ENCODE results near the gene NRG2.

The NRG2 gene

DNA sequence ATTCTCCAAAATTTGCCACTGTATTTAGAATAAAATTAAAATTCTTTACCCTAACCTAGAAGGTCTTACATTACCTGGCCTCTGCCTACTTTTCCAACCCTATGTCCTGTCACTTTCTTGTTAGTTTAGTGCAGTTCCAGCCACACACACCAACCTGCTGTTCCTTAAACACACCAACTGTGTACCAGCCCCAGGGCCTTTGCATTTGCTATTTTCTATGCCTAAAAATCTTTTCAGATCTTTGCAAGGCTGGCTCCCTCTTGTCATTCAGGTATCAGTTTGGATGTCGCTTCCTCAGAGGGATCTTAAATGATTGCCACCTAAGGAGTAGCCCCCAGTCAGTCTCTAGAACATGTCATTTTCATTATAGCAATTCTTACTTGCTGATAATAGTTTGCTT lies 17.7 kb upstream of the NRG2 start:
- H3K4me2 ChIP-seq: no peak overlapping the region
- H4K20me1 ChIP-seq: no peaks in the 10 kb centered on the region
- TF ChIP-seq Cebpa-rat (IDR thresholded peaks at IDR 0.05): no peak
- H3K9ac ChIP-seq: no peak overlapping the region
- H3K4me3 ChIP-seq: no peak overlapping the region
- no peak overlapping the region for H3K27ac ChIP-seq
- H3K4me1 ChIP-seq: no peaks in the 10 kb centered on the region
- H3K9me3 ChIP-seq (replicated peaks in 1 of 11): no peaks in the 10 kb centered on the region
- H3K36me3 ChIP-seq: no peaks in the 10 kb centered on the region
- no peaks in the 10 kb centered on the region for H3K27me3 ChIP-seq

DNA sequence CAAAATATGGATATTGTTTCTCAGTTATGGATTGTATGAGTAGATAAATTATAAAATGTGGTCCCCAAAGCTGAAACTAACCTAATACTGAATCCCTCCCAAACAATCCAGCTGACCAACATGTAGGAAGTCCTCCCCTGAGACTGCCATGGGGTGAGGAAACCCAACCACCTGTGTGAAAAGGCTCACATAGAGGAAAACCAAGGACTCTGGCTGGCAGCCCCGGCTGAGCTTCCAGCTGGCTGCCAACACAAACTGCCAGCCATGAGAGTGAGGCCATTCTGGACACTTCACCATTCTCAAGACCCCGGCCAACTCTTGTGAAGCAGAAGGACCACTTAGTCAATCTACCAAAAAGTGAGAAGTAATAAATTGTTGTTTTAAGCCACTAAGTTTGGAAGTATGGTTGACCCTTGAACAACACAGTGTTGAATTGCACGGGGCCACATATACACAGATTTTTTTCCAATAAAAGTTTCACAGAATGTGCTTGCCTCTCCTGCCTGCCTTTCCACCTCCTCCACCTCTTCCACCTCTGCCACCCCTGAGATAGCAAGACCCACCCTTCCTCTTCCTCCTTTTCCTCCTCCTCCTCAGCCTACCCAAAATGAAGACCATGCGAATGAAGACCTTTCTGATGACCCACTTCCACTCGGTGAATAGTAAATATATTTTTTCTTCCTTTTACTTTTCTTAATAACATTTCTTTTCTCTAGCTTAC lies 15.3 kb upstream of the NRG2 start:
- Histone ChIP-seq H3K27ac (no peak overlapping the region), H3K4me1 (no peaks in the 10 kb centered on the region), H3K27me3 (no peaks in the 10 kb centered on the region), H3K9me3 (replicated peaks in 1 of 11) (no peaks in the 10 kb centered on the region), H4K20me1 (no peaks in the 10 kb centered on the region), H3K9ac (no peak overlapping the region), H3K4me3 (no peak overlapping the region), H3K36me3 (no peaks in the 10 kb centered on the region), H3K4me2 (no peak overlapping the region)
- no peak for TF ChIP-seq Cebpa-rat (IDR thresholded peaks at IDR 0.05)

DNA sequence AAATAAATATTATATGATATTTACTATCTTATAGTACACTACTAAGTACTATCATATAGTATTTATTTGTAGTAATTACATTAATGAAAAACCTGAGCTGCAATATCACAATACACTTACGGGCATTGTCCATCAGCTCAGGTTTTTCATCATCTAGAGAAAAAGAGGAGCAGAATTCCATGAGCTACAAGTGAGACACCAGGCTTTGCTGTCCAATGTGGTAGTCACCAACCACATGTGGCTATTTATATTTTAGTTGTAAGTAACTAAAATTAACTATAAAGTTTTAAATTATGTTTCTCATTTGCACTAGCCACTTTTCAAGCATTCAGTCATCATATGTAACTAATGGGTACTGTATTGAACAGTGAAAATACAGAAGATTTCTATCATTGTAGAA lies 13.8 kb upstream of the NRG2 start:
- Histone ChIP-seq H3K4me3 (no peak overlapping the region), H4K20me1 (no peaks in the 10 kb centered on the region), H3K36me3 (no peaks in the 10 kb centered on the region), H3K27me3 (no peaks in the 10 kb centered on the region), H3K9ac (no peak overlapping the region), H3K9me3 (replicated peaks in 1 of 11) (no peaks in the 10 kb centered on the region), H3K27ac (no peak overlapping the region), H3K4me1 (no peaks in the 10 kb centered on the region), H3K4me2 (no peak overlapping the region)
- TF ChIP-seq Cebpa-rat (IDR thresholded peaks at IDR 0.05): no peak

DNA sequence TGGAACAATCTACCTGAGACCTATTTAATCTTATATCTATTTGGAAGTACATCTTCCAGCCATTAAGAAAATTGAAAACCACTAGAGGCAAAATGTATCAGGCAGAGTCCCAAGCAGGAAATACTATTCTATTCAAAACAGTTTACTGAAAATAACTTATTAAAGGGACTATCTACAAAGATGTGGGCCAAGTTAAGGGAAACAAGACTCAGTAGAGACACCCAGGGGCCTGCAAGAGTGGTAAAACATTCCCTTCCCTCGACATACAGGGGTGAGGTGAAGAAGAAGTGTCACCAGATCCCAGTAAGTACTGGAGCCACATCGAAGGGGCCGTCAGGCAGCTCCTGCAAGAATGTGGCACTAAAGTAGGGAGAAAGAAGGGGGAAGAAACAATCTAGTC lies 12.1 kb upstream of the NRG2 start:
- H3K4me2 ChIP-seq: no peak overlapping the region
- no peaks in the 10 kb centered on the region for H3K36me3 ChIP-seq
- H3K9ac ChIP-seq: no peak overlapping the region
- no peak overlapping the region for H3K4me3 ChIP-seq
- no peaks in the 10 kb centered on the region for H4K20me1 ChIP-seq
- no peak overlapping the region for H3K27ac ChIP-seq
- no peaks in the 10 kb centered on the region for H3K9me3 ChIP-seq (replicated peaks in 1 of 11)
- H3K4me1 ChIP-seq: no peaks in the 10 kb centered on the region
- no peak for TF ChIP-seq Cebpa-rat (IDR thresholded peaks at IDR 0.05)
- H3K27me3 ChIP-seq: no peaks in the 10 kb centered on the region

DNA sequence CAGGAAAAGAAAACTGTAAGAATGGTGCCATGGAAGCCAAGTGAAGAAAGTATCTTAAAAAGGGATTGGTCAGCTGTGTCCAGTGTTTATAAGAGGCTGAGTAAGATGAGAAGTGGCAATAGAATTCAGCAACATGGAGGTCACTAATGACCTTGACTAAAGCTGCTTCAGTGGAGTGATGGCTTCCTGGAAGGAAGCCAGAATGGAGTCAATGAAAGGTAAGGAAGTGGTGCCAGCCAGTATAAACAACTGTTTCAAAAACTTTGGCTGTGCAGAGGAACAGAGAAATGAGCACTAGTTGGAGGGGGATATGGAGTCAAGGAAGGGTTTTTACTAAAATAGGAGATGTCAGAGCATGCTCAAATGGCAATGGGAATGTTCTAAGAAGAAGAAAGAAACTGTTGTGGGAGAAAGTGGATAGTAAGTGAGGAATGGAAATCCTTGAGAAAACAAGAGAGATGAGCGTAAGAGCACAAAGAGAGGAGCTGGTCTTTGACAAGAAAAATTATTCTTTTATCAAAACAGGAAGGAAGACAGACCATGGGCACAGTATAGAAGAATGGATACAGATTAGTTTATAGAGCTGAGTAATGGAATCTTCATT lies 11.1 kb upstream of the NRG2 start:
- no peak overlapping the region for H3K4me3 ChIP-seq
- H3K27ac ChIP-seq: no peak overlapping the region
- no peaks in the 10 kb centered on the region for H3K9me3 ChIP-seq (replicated peaks in 1 of 11)
- no peak for TF ChIP-seq Cebpa-rat (IDR thresholded peaks at IDR 0.05)
- no peak overlapping the region for H3K4me2 ChIP-seq
- peaks cover 0 to 8% (median 6%) of the 10 kb centered on the region in 10 experiments; a peak in 12 of 20 replicates for H3K4me1 ChIP-seq
- no peak overlapping the region for H3K9ac ChIP-seq
- H3K36me3 ChIP-seq: no peaks in the 10 kb centered on the region
- H3K27me3 ChIP-seq: no peaks in the 10 kb centered on the region
- H4K20me1 ChIP-seq: no peaks in the 10 kb centered on the region

DNA sequence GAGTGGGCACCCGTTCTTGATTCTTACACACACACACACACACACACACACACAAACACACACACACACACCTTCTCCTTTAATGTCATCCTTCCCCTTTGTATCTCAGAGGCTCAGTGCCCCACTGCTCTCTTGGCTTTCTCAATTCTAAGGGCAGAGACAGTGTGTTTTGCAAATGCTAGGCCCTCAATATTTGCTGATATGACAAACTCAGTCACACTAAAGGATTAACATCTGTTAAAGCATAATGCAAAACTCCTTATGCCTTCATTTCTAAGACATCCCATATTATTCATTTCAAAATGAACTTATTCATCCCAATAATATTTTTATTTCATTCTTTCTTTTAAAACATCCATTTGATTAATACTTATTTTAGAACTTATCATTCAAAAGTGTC lies 8.9 kb upstream of the NRG2 start:
- Histone ChIP-seq H3K4me3 (no peak overlapping the region), H3K27ac (no peak overlapping the region), H4K20me1 (no peaks in the 10 kb centered on the region), H3K4me1 (peaks cover 0 to 10% (median 8%) of the 10 kb centered on the region in 10 experiments; a peak in 12 of 20 replicates), H3K4me2 (no peak overlapping the region), H3K27me3 (no peaks in the 10 kb centered on the region), H3K9me3 (replicated peaks in 1 of 11) (no peaks in the 10 kb centered on the region), H3K9ac (no peak overlapping the region), H3K36me3 (no peaks in the 10 kb centered on the region)
- no peak for TF ChIP-seq Cebpa-rat (IDR thresholded peaks at IDR 0.05)

DNA sequence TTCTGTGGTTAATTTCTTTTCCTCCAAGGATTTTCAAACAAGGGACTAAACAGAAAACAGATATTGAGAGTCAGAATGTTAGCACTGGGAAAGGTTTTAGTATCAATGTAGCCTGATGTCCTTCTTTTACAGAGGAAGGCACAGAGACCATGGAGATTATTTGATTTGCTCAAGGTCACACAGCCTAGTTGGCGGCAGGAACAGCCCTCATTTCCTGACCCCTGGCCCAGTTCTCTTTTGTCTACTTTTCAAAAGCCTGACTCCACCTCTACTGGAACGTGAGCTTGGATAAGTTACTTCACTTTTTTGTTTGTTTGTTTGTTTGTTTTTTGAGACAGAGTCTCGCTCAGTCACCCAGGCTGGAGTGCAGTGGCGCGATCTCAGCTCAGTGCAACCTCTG lies 6.6 kb upstream of the NRG2 start:
- Histone ChIP-seq H3K27me3 (peaks cover 8 to 12% (median 11%) of the 10 kb centered on the region in 11 experiments), H3K36me3 (no peaks in the 10 kb centered on the region), H3K9me3 (replicated peaks in 1 of 11) (no peaks in the 10 kb centered on the region), H3K4me2 (peak overlapping the region in 9 of 11 experiments; percentile 13 to 41 (median 15); a peak in 10 of 22 replicates), H3K4me1 (peaks cover 0 to 10% (median 8%) of the 10 kb centered on the region in 10 experiments; a peak in 12 of 20 replicates), H3K4me3 (no peak overlapping the region), H4K20me1 (no peaks in the 10 kb centered on the region), H3K27ac (no peak overlapping the region), H3K9ac (no peak overlapping the region; a peak in 2 of 22 replicates)
- TF ChIP-seq Cebpa-rat (IDR thresholded peaks at IDR 0.05): no peak

DNA sequence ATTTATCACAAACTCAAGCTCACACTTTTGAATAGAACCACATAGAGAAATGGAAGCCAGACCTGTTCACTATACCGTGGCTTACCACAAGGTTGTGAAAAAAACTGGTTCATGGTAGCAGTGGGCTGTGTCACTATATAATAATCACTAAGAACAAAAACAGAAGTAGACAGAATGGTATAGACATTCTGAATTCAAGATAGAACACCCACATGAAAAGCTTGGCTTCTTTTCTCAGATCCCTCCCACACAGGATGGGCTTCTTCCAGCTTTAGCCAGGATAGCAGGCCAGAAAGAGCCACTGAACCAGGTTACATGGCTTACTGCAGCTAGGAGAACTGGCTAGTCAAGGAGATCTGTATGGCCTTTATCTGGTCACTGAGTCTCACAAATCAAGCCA lies 6.1 kb upstream of the NRG2 start:
- no peaks in the 10 kb centered on the region for H3K36me3 ChIP-seq

DNA sequence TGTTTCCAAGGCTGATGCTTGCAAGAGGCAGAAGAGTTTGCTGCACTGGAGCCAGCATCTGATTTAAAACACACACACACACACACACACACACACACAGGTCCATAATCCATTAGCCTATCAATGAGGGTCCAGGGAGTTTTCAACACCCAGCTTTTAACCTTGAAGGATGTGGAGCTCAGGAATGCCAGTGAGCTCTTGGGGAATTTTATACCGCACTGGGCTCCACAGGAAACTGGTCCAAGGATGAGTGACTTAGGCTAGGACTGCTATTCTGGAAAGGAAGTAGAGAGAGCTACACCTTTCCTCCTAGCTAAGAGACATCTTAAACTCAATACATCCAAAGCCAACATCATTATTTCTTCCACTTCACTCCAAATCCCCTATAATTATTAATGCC lies 942 bp upstream of the NRG2 start:
- no peaks in the 10 kb centered on the region for H3K9me3 ChIP-seq (replicated peaks in 1 of 11)
- H3K9ac ChIP-seq: no peak overlapping the region
- H3K4me2 ChIP-seq: peak overlapping the region in 10 of 11 experiments; percentile 89 to 99 (median 98); a peak in 19 of 22 replicates
- peaks cover 0 to 13% (median 3%) of the 10 kb centered on the region in 11 experiments; a peak in 4 of 22 replicates for H4K20me1 ChIP-seq
- TF ChIP-seq Cebpa-rat (IDR thresholded peaks at IDR 0.05): no peak
- H3K4me1 ChIP-seq: peaks cover 14 to 30% (median 18%) of the 10 kb centered on the region in 10 experiments
- no peak overlapping the region for H3K27ac ChIP-seq
- peaks cover 62 to 68% (median 67%) of the 10 kb centered on the region in 11 experiments for H3K27me3 ChIP-seq
- no peaks in the 10 kb centered on the region for H3K36me3 ChIP-seq
- H3K4me3 ChIP-seq: no peak overlapping the region; a peak in 2 of 20 replicates

More for the DNA sequence above, 6.1 kb upstream of the NRG2 start:
- Histone ChIP-seq H3K9me3 (replicated peaks in 1 of 11) (no peaks in the 10 kb centered on the region), H3K4me3 (no peak overlapping the region), H3K9ac (no peak overlapping the region; a peak in 2 of 22 replicates), H3K4me1 (peaks cover 0 to 10% (median 8%) of the 10 kb centered on the region in 10 experiments; a peak in 12 of 20 replicates), H4K20me1 (no peaks in the 10 kb centered on the region), H3K27ac (no peak overlapping the region), H3K4me2 (peak overlapping the region in 10 of 11 experiments; percentile 3 to 41 (median 15); a peak in 10 of 22 replicates), H3K27me3 (peaks cover 13 to 17% (median 16%) of the 10 kb centered on the region in 11 experiments)
- TF ChIP-seq Cebpa-rat (IDR thresholded peaks at IDR 0.05): no peak
